C4-2B (cell line): ENCODE measurements around the gene GALNT10.

ENCODE experiments used
- ZFX ChIP-seq: fragments of 450-650 bp; IDR thresholded peaks from 2 replicates; pipeline ENCODE4 v1.6.1; 2017
- TF ChIP-seq, protein P1 (sequence below): fragments of 450-650 bp; conservative IDR thresholded peaks from 2 replicates; pipeline ENCODE4 v1.5.1; 2017; ENCODE audit warnings: mild to moderate bottlenecking

DNA sequence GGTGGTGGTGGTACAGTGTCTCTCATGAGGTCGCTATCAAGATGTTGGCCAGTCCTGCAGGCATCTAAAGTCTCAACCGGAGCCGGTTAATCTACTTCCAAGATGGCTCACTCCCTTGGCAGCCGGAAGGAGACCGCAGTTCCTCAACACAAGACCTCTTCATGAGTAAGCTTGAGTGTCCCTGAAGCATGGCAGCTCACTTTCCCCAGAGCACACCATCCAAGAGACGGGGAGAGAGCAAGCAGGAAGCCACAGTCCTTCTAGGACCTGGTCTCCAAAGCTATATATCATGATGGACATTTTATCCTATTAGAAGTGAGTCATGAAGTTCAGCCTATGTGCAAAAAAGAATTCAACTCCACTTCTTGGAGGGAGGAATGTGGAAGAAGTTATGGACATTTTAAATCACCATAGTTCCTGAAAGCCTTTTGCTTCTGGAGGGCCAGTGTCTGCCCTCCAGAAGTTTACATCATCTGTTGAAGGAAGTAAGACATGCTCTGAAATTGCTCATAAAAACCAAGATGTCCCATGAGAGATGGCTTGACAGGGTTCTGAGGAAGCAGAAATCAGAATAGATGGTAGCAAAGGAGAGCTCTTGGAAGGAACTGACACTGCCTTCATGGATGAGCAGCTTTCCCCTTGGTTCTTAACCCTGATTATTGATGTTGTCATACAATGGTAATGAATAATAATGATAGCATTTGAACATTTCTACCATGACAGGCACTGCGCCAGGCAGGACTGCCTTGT is 21.3 kb downstream of the GALNT10 start:
- TF ChIP-seq, protein P1, sequence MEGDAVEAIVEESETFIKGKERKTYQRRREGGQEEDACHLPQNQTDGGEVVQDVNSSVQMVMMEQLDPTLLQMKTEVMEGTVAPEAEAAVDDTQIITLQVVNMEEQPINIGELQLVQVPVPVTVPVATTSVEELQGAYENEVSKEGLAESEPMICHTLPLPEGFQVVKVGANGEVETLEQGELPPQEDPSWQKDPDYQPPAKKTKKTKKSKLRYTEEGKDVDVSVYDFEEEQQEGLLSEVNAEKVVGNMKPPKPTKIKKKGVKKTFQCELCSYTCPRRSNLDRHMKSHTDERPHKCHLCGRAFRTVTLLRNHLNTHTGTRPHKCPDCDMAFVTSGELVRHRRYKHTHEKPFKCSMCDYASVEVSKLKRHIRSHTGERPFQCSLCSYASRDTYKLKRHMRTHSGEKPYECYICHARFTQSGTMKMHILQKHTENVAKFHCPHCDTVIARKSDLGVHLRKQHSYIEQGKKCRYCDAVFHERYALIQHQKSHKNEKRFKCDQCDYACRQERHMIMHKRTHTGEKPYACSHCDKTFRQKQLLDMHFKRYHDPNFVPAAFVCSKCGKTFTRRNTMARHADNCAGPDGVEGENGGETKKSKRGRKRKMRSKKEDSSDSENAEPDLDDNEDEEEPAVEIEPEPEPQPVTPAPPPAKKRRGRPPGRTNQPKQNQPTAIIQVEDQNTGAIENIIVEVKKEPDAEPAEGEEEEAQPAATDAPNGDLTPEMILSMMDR: no peak
- no peak for TF ChIP-seq ZFX
